Mesenchymal stem cell (in vitro differentiated cells and primary cell): ENCODE data around the gene DNAJC9. TPM values are rescaled to one million over a fixed set of nuclear protein-coding genes. Genes with fewer than 3 reads are reported as not detected.

Source experiments
- small RNA-seq: library from polyadenylated mRNA; stranded (forward); fragments of <200 nt; extraction: miRNeasy Mini kit (QIAGEN cat#:217004); gene quantifications from one replicate; pipeline ENCODE3, GENCODE V24; 2013; ENCODE audit warnings: low read depth

DNAJC9 gene

Small RNAs within 50 kb of the gene (small RNA-seq; reads per million reads assigned to genes)
- gene RF00019: not detected
- gene RNU6-833P: not detected
